Endothelial cell of umbilical vein (primary cell): ENCODE measurements around the gene P3H2. TPM values are rescaled to one million over a fixed set of nuclear protein-coding genes. Genes with fewer than 3 reads are reported as not detected.

Experiments
- BruUV-seq: library from RNA; stranded (reverse); fragments of 400-500 nt; replicated peaks from 2 replicates; lab custom pipeline; 2021; lab: Mats Ljungman, UMichigan
- CTCF ChIA-PET: fragments of 300-600, 350-600 bp; sonication (Branson Sonifier 250); formaldehyde crosslinking; loops from one replicate; lab custom pipeline; 2021; ENCODE audit warnings: antibody characterized with exemption, inconsistent platforms; lab: Charles Lee
- POLR2A ChIA-PET: fragments of 300-600, 350-600 bp; sonication (Branson Sonifier 250); formaldehyde crosslinking; loops from one replicate; lab custom pipeline; 2021; ENCODE audit warnings: antibody characterized with exemption, inconsistent platforms; lab: Charles Lee
- DNase-seq: peaks from one replicate; pipeline ENCODE4 v3.0.0-alpha.2; 2011; ENCODE audit warnings: low read depth, low spot score
- FAIRE-seq: peaks from 2 replicates; lab custom pipeline; 2011; peaks lifted over from hg19 to GRCh38; lab: Jason Lieb, UNC
- H2AFZ ChIP-seq: 2 replicates; pipeline ENCODE4 v1.6.0; 2012; ENCODE audit warnings: low read depth, low read length, control low read depth, inconsistent platforms
- H3K27ac ChIP-seq: 2 replicates; pipeline ENCODE4 v1.5.1; 2011; ENCODE audit warnings: low read depth, mild to moderate bottlenecking, control low read depth, low read length, moderate library complexity; ENCODE audit not compliant: insufficient read depth
- H3K27me3 ChIP-seq, 2 experiments: 2 replicates each; pipeline versions ENCODE4 v1.6.0 to v1.6.1; 2011; ENCODE audit warnings: low read length in 2 of 2, mixed read lengths in 1 of 2; ENCODE audit not compliant: control insufficient read depth in 2 of 2, insufficient read depth in 2 of 2
- H3K36me3 ChIP-seq, 2 experiments: 2 replicates in 1 of 2; 3 replicates in 1 of 2; pipeline ENCODE4 v1.5.1; 2011; ENCODE audit warnings: low read length in 2 of 2, mild to moderate bottlenecking in 1 of 2, moderate library complexity in 1 of 2; ENCODE audit not compliant: control insufficient read depth in 2 of 2, insufficient read depth in 2 of 2; ENCODE audit errors: extremely low read depth in 1 of 2
- H3K4me1 ChIP-seq: 3 replicates; pipeline ENCODE4 v1.5.1; 2011; ENCODE audit warnings: mild to moderate bottlenecking, low read length; ENCODE audit not compliant: control insufficient read depth, insufficient read depth; ENCODE audit errors: extremely low read depth
- H3K4me2 ChIP-seq: 2 replicates; pipeline ENCODE4 v1.6.1; 2011; ENCODE audit warnings: low read length, control low read depth, mixed read lengths; ENCODE audit not compliant: insufficient read depth
- H3K4me3 ChIP-seq, 3 experiments: fragments of 200-600 bp in 1 of 3; sonication (generic), shearing (Covaris generic) in 1 of 3; replicated peaks in 1 of 3; 2 replicates each; pipeline ENCODE4 v1.5.1; 2011 to 2016; ENCODE audit warnings: control low read depth in 3 of 3, low read length in 3 of 3, mild to moderate bottlenecking in 2 of 3, inconsistent platforms in 1 of 3, low read depth in 1 of 3, moderate library complexity in 1 of 3; ENCODE audit not compliant: insufficient read depth in 1 of 3
- H3K79me2 ChIP-seq: 2 replicates; pipeline ENCODE4 v1.6.0; 2012; ENCODE audit warnings: low read length, inconsistent platforms; ENCODE audit not compliant: control insufficient read depth, insufficient read depth
- H3K9ac ChIP-seq: replicated peaks from 2 replicates; pipeline ENCODE3; 2011; ENCODE audit warnings: low read length, control low read depth; ENCODE audit not compliant: insufficient read depth; ENCODE audit errors: extremely low read depth
- H3K9me1 ChIP-seq: replicated peaks from 3 replicates; pipeline ENCODE4 v1.6.0; 2011; ENCODE audit warnings: mild to moderate bottlenecking, low read length; ENCODE audit not compliant: control insufficient read depth, insufficient read depth; ENCODE audit errors: extremely low read depth
- H3K9me3 ChIP-seq: replicated peaks from 2 replicates; pipeline ENCODE4 v1.5.1; 2012; ENCODE audit warnings: low read length, inconsistent platforms; ENCODE audit not compliant: control insufficient read depth, insufficient read depth
- H4K20me1 ChIP-seq: replicated peaks from 2 replicates; pipeline ENCODE3; 2011; ENCODE audit warnings: mild to moderate bottlenecking, low read length; ENCODE audit not compliant: control insufficient read depth, insufficient read depth; ENCODE audit errors: extremely low read depth
- CTCF ChIP-seq, 2 donors: IDR thresholded peaks; 1 replicate in 1 of 2; 2 replicates in 1 of 2; pipeline ENCODE4 v1.5.1; 2011; ENCODE audit warnings: low read length in 2 of 2, mild to moderate bottlenecking in 2 of 2, moderate library complexity in 2 of 2, control low read depth in 1 of 2, inconsistent platforms in 1 of 2, low read depth in 1 of 2; ENCODE audit not compliant: insufficient read depth in 1 of 2; ENCODE audit errors: extremely low read depth in 1 of 2
- EZH2 ChIP-seq: IDR thresholded peaks from 2 replicates; pipeline ENCODE4 v1.6.1; 2012; ENCODE audit warnings: borderline replicate concordance, low read depth, mild to moderate bottlenecking, moderate library complexity, low read length, inconsistent platforms; ENCODE audit not compliant: severe bottlenecking
- FOS ChIP-seq: IDR thresholded peaks from 2 replicates; pipeline ENCODE4 v1.6.1; 2011; ENCODE audit warnings: mild to moderate bottlenecking, low read length, moderate library complexity, borderline replicate concordance; ENCODE audit not compliant: insufficient read depth
- GATA2 ChIP-seq: IDR thresholded peaks from 2 replicates; pipeline ENCODE4 v1.7.0; 2011; ENCODE audit warnings: low read depth, mild to moderate bottlenecking, moderate library complexity, mixed read lengths, low read length; ENCODE audit not compliant: insufficient read length, insufficient read depth
- JUN ChIP-seq: IDR thresholded peaks from 2 replicates; pipeline ENCODE4 v1.6.1; 2011; ENCODE audit warnings: borderline replicate concordance, low read depth; ENCODE audit not compliant: insufficient read length, insufficient read depth
- MAX ChIP-seq: IDR thresholded peaks from 2 replicates; pipeline ENCODE4 v1.6.1; 2011; ENCODE audit not compliant: insufficient read depth, insufficient read length
- MYC ChIP-seq: IDR thresholded peaks from one replicate; pipeline ENCODE4 v1.6.1; 2011; ENCODE audit warnings: mild to moderate bottlenecking, low read depth, low read length
- POLR2A ChIP-seq: IDR thresholded peaks from 2 replicates; pipeline ENCODE4 v1.6.1; 2012; ENCODE audit warnings: low read depth, mild to moderate bottlenecking, control low read depth, low read length
- POLR2AphosphoS5 ChIP-seq: IDR thresholded peaks from 2 replicates; pipeline ENCODE4 v1.6.1; 2012; ENCODE audit warnings: low read depth, mild to moderate bottlenecking, control low read depth, low read length, moderate library complexity; ENCODE audit not compliant: insufficient read depth
- dilution Hi-C: fragments of 300-500 bp; cut with MboI; formaldehyde crosslinking; loops from one replicate; pipeline ENCODE4 v1.15.0; 2019; ENCODE audit warnings: low sequenced_read_pairs; ENCODE audit not compliant: extremely low pct_ligation_motif_present
- intact Hi-C: fragments of 100-400 bp; cut with micrococcal nuclease; formaldehyde crosslinking; loops from one replicate; pipeline ENCODE4 v1.10.0; 2022
- polyA plus RNA-seq, 4 experiments: library from polyadenylated mRNA; depleted of rRNA in 3 of 4; stranded (reverse) in 3 of 4; unstranded in 1 of 4; fragments of >200 nt; gene quantifications; 2 replicates each; pipeline versions ENCODE4 v1.2.1 to v1.2.3, GENCODE V29; 2011 to 2012; ENCODE audit warnings: missing spikeins in 1 of 4
- total RNA-seq: library from RNA; stranded (reverse); gene quantifications from 2 replicates; pipeline ENCODE4 v1.2.3, GENCODE V29; 2021

P3H2 gene
- total and polyA plus RNA-seq, 2 donors (not counting 3 experiments of a cell fraction or from before 2014, with no cell fraction given), result 6.6 to 6.8 TPM

- H3K9ac ChIP-seq, result no peak overlapping the region
- peaks cover 19% of the 10 kb centered on the region for H3K4me1 ChIP-seq
- H3K9me3 ChIP-seq, result no peaks in the 10 kb centered on the region
- H3K4me3 ChIP-seq, result no peak overlapping the region
- H3K4me2 ChIP-seq, result no peak overlapping the region
- H3K79me2 ChIP-seq, result no peaks in the 10 kb centered on the region
- no peak for FAIRE-seq
- TF ChIP-seq GATA2, result no peak
- no peak for TF ChIP-seq EZH2
- TF ChIP-seq JUN, result no peak
- no peak for TF ChIP-seq POLR2AphosphoS5
- TF ChIP-seq CTCF (IDR thresholded peaks at IDR 0.05; ENCODE audit: extremely low read depth in 1 of 2, insufficient read depth in 1 of 2, low read depth in 1 of 2, low read length in 2 of 2), result no peak
- TF ChIP-seq MYC, result no peak
- TF ChIP-seq MAX, result no peak
- no peak for TF ChIP-seq FOS
- TF ChIP-seq POLR2A, result no peak
- intact Hi-C loops, result no loop called here
- no peak overlapping the region for H3K27ac ChIP-seq
- H2AFZ ChIP-seq, result no peak overlapping the region
- ChIA-PET POLR2A (no interaction called here), CTCF (no interaction called here)
- DNase-seq, result no peak
- no peaks in the 10 kb centered on the region for H3K27me3 ChIP-seq
- H4K20me1 ChIP-seq, result no peaks in the 10 kb centered on the region
- H3K36me3 ChIP-seq, result no peaks in the 10 kb centered on the region
- no TSS peak for BruUV-seq
- no peaks in the 10 kb centered on the region for H3K9me1 ChIP-seq
- dilution Hi-C loops, result no loop called here
Measured at GRCh38 chr3:190089711-190090110, 31.0 kb downstream of the P3H2 start.
